H9 (cell line): ENCODE measurements around the gene UBXN10. TPM values are rescaled to one million over a fixed set of nuclear protein-coding genes. Genes with fewer than 3 reads are reported as not detected.

ENCODE experiments used
- DNase-seq: peaks from one replicate; pipeline ENCODE4 v3.0.0-alpha.2; 2017
- H2AFZ ChIP-seq: one replicate; pipeline ENCODE4 v1.6.1; 2013; ENCODE audit warnings: mild to moderate bottlenecking, low read length, control low read depth, moderate library complexity
- H2AK5ac ChIP-seq: 2 replicates; pipeline ENCODE4 v1.6.1; 2013; ENCODE audit warnings: low read length, control low read depth, mixed read lengths; ENCODE audit not compliant: insufficient read length
- H2BK120ac ChIP-seq: one replicate; pipeline ENCODE4 v1.6.1; 2013; ENCODE audit warnings: low read depth, mild to moderate bottlenecking, low read length, control low read depth, inconsistent platforms; ENCODE audit not compliant: poor library complexity, severe bottlenecking
- H2BK12ac ChIP-seq: 2 replicates; pipeline ENCODE4 v1.6.1; 2013; ENCODE audit warnings: low read length, control low read depth, mixed read lengths, low read depth; ENCODE audit not compliant: insufficient read length
- H2BK15ac ChIP-seq: 2 replicates; pipeline ENCODE4 v1.6.1; 2013; ENCODE audit warnings: low read depth, low read length, control low read depth
- H2BK20ac ChIP-seq: one replicate; pipeline ENCODE4 v1.6.1; 2013; ENCODE audit warnings: low read depth, mild to moderate bottlenecking, low read length, control low read depth, inconsistent platforms; ENCODE audit not compliant: poor library complexity, severe bottlenecking
- H2BK5ac ChIP-seq: 2 replicates; pipeline ENCODE4 v1.6.1; 2013; ENCODE audit warnings: low read length, control low read depth, mixed read lengths; ENCODE audit not compliant: insufficient read length
- H3K14ac ChIP-seq: 2 replicates; pipeline ENCODE4 v1.6.1; 2013; ENCODE audit warnings: low read length, control low read depth; ENCODE audit not compliant: insufficient read depth
- H3K18ac ChIP-seq: 2 replicates; pipeline ENCODE4 v1.6.1; 2013; ENCODE audit warnings: low read depth, mild to moderate bottlenecking, mixed read lengths, low read length, control low read depth; ENCODE audit not compliant: insufficient read length
- H3K23ac ChIP-seq: 2 replicates; pipeline ENCODE4 v1.6.1; 2013; ENCODE audit warnings: low read length, control low read depth, mixed read lengths, low read depth; ENCODE audit not compliant: insufficient read length
- H3K23me2 ChIP-seq: 2 replicates; pipeline ENCODE4 v1.6.1; 2013; ENCODE audit warnings: low read depth, mild to moderate bottlenecking, mixed read lengths, low read length, control low read depth; ENCODE audit not compliant: insufficient read length, poor library complexity, severe bottlenecking
- H3K27ac ChIP-seq: 2 replicates; pipeline ENCODE4 v1.5.1; 2013; ENCODE audit warnings: low read length, control low read depth, mixed read lengths, low read depth; ENCODE audit not compliant: insufficient read length
- H3K27me3 ChIP-seq: 2 replicates; pipeline ENCODE4 v1.6.1; 2013; ENCODE audit warnings: low read length, control low read depth, inconsistent platforms; ENCODE audit not compliant: insufficient read depth
- H3K4ac ChIP-seq: 2 replicates; pipeline ENCODE4 v1.6.1; 2013; ENCODE audit warnings: low read depth, mild to moderate bottlenecking, control low read depth, inconsistent platforms, low read length, moderate library complexity
- H3K4me1 ChIP-seq: 2 replicates; pipeline ENCODE4 v1.6.1; 2013; ENCODE audit warnings: low read length, control low read depth, inconsistent platforms; ENCODE audit not compliant: insufficient read depth
- H3K4me2 ChIP-seq: 2 replicates; pipeline ENCODE4 v1.6.1; 2013; ENCODE audit warnings: low read length, control low read depth, mixed read lengths; ENCODE audit not compliant: insufficient read length, insufficient read depth
- H3K56ac ChIP-seq: 2 replicates; pipeline ENCODE4 v1.6.1; 2013; ENCODE audit warnings: low read depth, mild to moderate bottlenecking, mixed read lengths, low read length, control low read depth; ENCODE audit not compliant: insufficient read length
- H3K79me1 ChIP-seq: 2 replicates; pipeline ENCODE4 v1.6.1; 2013; ENCODE audit warnings: low read depth, mild to moderate bottlenecking, moderate library complexity, low read length, control low read depth, inconsistent platforms; ENCODE audit not compliant: insufficient read depth, poor library complexity, severe bottlenecking
- H3K79me2 ChIP-seq: 2 replicates; pipeline ENCODE4 v1.6.1; 2013; ENCODE audit warnings: low read length, control low read depth, inconsistent platforms; ENCODE audit not compliant: insufficient read depth
- H3K9ac ChIP-seq: 2 replicates; pipeline ENCODE4 v1.6.1; 2013; ENCODE audit warnings: low read length, control low read depth, mixed read lengths; ENCODE audit not compliant: insufficient read length; ENCODE audit errors: extremely low read depth
- H3K9me3 ChIP-seq: one replicate; pipeline ENCODE4 v1.6.1; 2013; ENCODE audit warnings: low read depth, low read length, inconsistent platforms; ENCODE audit not compliant: control insufficient read depth
- H3T11ph ChIP-seq: one replicate; pipeline ENCODE4 v1.6.1; 2013; ENCODE audit warnings: mild to moderate bottlenecking, low read length, control low read depth, inconsistent platforms
- H4K20me1 ChIP-seq: one replicate; pipeline ENCODE4 v1.6.1; 2013; ENCODE audit not compliant: control insufficient read depth, insufficient read length, insufficient read depth
- H4K5ac ChIP-seq: 2 replicates; pipeline ENCODE4 v1.6.1; 2013; ENCODE audit warnings: low read depth, mild to moderate bottlenecking, mixed read lengths, low read length, control low read depth; ENCODE audit not compliant: insufficient read length
- H4K8ac ChIP-seq: replicated peaks from 2 replicates; pipeline ENCODE4 v1.6.1; 2013; ENCODE audit warnings: low read length, control low read depth, mixed read lengths, low read depth; ENCODE audit not compliant: insufficient read length
- H4K91ac ChIP-seq: 2 replicates; pipeline ENCODE4 v1.6.1; 2013; ENCODE audit warnings: low read depth, mild to moderate bottlenecking, moderate library complexity, mixed read lengths, low read length, control low read depth; ENCODE audit not compliant: insufficient read length
- H3K27ac Mint-ChIP-seq, 3 experiments: 2 replicates in 2 of 3; 3 replicates in 1 of 3; pipeline ENCODE4 v1.8.0; 2020 to 2021; ENCODE audit warnings: mixed read lengths in 3 of 3, mild to moderate bottlenecking in 1 of 3, moderate library complexity in 1 of 3
- H3K27me3 Mint-ChIP-seq: 2 replicates; pipeline ENCODE4 v1.8.0; 2021; ENCODE audit warnings: low read depth, mild to moderate bottlenecking, moderate library complexity, mixed read lengths
- H3K36me3 Mint-ChIP-seq, 3 experiments: 2 replicates in 2 of 3; 3 replicates in 1 of 3; pipeline ENCODE4 v1.8.0; 2020 to 2021; ENCODE audit warnings: low read depth in 3 of 3, mixed read lengths in 3 of 3; ENCODE audit not compliant: insufficient read depth in 1 of 3
- H3K4me1 Mint-ChIP-seq, 2 experiments: 2 replicates each; pipeline ENCODE4 v1.8.0; 2020; ENCODE audit warnings: mixed read lengths in 2 of 2
- H3K4me3 Mint-ChIP-seq, 2 experiments: 2 replicates in 1 of 2; 3 replicates in 1 of 2; pipeline ENCODE4 v1.8.0; 2020 to 2021; ENCODE audit warnings: mild to moderate bottlenecking in 2 of 2, mixed read lengths in 2 of 2, moderate library complexity in 1 of 2
- H3K9me3 Mint-ChIP-seq, 2 experiments: 2 replicates in 1 of 2; 3 replicates in 1 of 2; pipeline ENCODE4 v1.8.0; 2020; ENCODE audit warnings: mild to moderate bottlenecking in 2 of 2, mixed read lengths in 2 of 2, moderate library complexity in 1 of 2
- WGBS: extraction: QIAGEN DNeasy Blood & Tissue Kit; methylation state at CpG from one replicate; pipeline ENCODE4 v1.1.7; 2013; ENCODE audit warnings: missing lambda C conversion rate, low lambda C conversion rate, mixed read lengths; ENCODE audit not compliant: insufficient read length; ENCODE audit errors: extremely low coverage; 5-methylcytosine and 5-hydroxymethylcytosine counted together
- total RNA-seq: library from RNA; stranded (reverse); gene quantifications from 2 replicates; pipeline ENCODE4 v1.2.1, GENCODE V29; 2021
- TF ChIP-seq, protein P1 (sequence below): fragments of 200-600 bp; sonication (generic); conservative IDR thresholded peaks from 3 replicates; pipeline ENCODE4 v1.8.0; 2021; ENCODE audit warnings: antibody characterized with exemption, mild to moderate bottlenecking

Gene UBXN10
- total RNA-seq, 1 experiment from 2014 or later = 0.59 TPM

DNA sequence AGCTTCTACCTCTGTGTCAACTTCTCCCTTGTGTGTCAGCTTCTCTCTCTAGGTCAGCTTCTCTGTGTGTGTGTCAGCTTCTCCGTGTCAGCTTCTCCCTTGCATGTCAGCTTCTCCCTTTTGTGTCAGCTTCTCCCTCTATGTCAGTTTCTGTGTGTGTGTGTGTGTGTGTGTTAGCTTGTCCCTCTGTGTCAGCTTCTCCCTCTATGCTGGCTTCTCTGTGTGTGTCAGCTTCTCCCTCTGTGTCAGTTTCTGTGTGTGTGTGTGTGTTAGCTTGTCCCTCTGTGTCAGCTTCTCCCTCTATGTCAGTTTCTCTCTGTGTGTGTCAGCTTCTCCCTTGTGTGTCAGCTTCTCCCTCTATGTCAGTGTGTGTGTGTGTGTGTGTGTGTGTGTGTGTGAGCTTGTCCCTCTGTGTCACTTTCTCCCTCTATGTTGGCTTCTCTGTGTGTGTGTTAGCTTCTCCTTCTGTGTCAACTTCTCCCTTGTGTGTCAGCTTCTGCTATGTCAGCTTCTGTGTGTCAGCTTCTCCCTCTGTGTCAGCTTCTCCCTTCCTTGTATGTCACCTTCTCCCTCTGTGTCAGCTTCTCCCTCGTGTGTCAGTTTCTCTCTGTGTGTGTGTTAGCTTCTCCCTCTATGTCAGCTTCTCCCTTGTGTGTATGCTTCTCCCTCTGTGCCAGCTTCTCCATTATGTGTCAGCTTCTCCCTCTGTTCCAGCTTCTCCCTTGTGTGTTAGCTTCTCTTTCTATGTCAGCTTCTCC is 6.3 kb upstream of the UBXN10 start:
- H2BK15ac ChIP-seq = no peak overlapping the region
- H2BK120ac ChIP-seq = no peak overlapping the region
- no peaks in the 10 kb centered on the region for H3K23me2 ChIP-seq
- H3K9ac ChIP-seq = no peak overlapping the region
- TF ChIP-seq, protein P1, sequence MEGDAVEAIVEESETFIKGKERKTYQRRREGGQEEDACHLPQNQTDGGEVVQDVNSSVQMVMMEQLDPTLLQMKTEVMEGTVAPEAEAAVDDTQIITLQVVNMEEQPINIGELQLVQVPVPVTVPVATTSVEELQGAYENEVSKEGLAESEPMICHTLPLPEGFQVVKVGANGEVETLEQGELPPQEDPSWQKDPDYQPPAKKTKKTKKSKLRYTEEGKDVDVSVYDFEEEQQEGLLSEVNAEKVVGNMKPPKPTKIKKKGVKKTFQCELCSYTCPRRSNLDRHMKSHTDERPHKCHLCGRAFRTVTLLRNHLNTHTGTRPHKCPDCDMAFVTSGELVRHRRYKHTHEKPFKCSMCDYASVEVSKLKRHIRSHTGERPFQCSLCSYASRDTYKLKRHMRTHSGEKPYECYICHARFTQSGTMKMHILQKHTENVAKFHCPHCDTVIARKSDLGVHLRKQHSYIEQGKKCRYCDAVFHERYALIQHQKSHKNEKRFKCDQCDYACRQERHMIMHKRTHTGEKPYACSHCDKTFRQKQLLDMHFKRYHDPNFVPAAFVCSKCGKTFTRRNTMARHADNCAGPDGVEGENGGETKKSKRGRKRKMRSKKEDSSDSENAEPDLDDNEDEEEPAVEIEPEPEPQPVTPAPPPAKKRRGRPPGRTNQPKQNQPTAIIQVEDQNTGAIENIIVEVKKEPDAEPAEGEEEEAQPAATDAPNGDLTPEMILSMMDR = no peak
- no peaks in the 10 kb centered on the region; the same call in 1 of the 2 replicates for H3K27me3 ChIP-seq
- H2BK20ac ChIP-seq = no peak overlapping the region
- H4K91ac ChIP-seq = no peak overlapping the region
- no peak overlapping the region for H2AK5ac ChIP-seq
- DNase-seq = no peak
- Mint-ChIP-seq H3K4me1 (peaks cover 2 to 3% of the 10 kb centered on the region in 2 experiments; a peak in 3 of 4 replicates), H3K27me3 (peaks cover 71% of the 10 kb centered on the region), H3K27ac (no peak overlapping the region), H3K36me3 (no peaks in the 10 kb centered on the region), H3K4me3 (no peak overlapping the region), H3K9me3 (peaks cover 3 to 5% of the 10 kb centered on the region in 2 experiments; a peak in 2 of 5 replicates)
- H3K27ac ChIP-seq = no peak overlapping the region
- H3K79me1 ChIP-seq = no peaks in the 10 kb centered on the region
- no peak overlapping the region for H2AFZ ChIP-seq
- no peak overlapping the region for H4K5ac ChIP-seq
- H3K56ac ChIP-seq = no peak overlapping the region
- H2BK12ac ChIP-seq = no peak overlapping the region
- H3K4me2 ChIP-seq = no peak overlapping the region
- no peaks in the 10 kb centered on the region for H4K20me1 ChIP-seq
- H3K79me2 ChIP-seq = no peaks in the 10 kb centered on the region
- no peak overlapping the region for H3K18ac ChIP-seq
- no peak overlapping the region for H3K23ac ChIP-seq
- H3K4me1 ChIP-seq = no peaks in the 10 kb centered on the region
- no peak overlapping the region for H3K4ac ChIP-seq
- no peak overlapping the region for H3T11ph ChIP-seq
- no peak overlapping the region for H4K8ac ChIP-seq
- WGBS = no CpG with 5 or more reads among the region's 2 CpGs
- no peaks in the 10 kb centered on the region for H3K9me3 ChIP-seq
- H3K14ac ChIP-seq = no peak overlapping the region; the same call in 1 of the 2 replicates
- H2BK5ac ChIP-seq = no peak overlapping the region
